GM12878 (cell line): Measurements from ENCODE around the gene BIN1. TPM values are rescaled to one million over a fixed set of nuclear protein-coding genes. Genes with fewer than 3 reads are reported as not detected.

Experiments used
- HCFC1 ChIP-seq: fragments of 150-350 bp; IDR thresholded peaks from 2 replicates; pipeline ENCODE4 v1.6.1; 2014; ENCODE audit warnings: low read length
- MTA3 ChIP-seq: IDR thresholded peaks from 2 replicates; pipeline ENCODE4 v1.6.1; 2012; ENCODE audit warnings: low read length, inconsistent platforms, borderline replicate concordance
- NR2C1 ChIP-seq: fragments of 450-650 bp; IDR thresholded peaks from 2 replicates; pipeline ENCODE4 v1.6.1; 2017; ENCODE audit warnings: antibody characterized with exemption, mild to moderate bottlenecking, moderate library complexity
- PKNOX1 ChIP-seq: fragments of 450-650 bp; IDR thresholded peaks from 2 replicates; pipeline ENCODE4 v1.6.1; 2016; ENCODE audit warnings: mild to moderate bottlenecking
- POLR2AphosphoS5 ChIP-seq: IDR thresholded peaks from 2 replicates; pipeline ENCODE4 v1.6.1; 2011; ENCODE audit warnings: mild to moderate bottlenecking, low read length, inconsistent platforms
- SMAD1 ChIP-seq: fragments of 450-650 bp; IDR thresholded peaks from 2 replicates; pipeline ENCODE4 v1.6.1; 2018; ENCODE audit warnings: mild to moderate bottlenecking, low read depth; ENCODE audit not compliant: partially characterized antibody
- TCF7 ChIP-seq: IDR thresholded peaks from 2 replicates; pipeline ENCODE4 v1.6.1; 2014; ENCODE audit warnings: antibody characterized with exemption, borderline replicate concordance
- ZNF24 ChIP-seq: fragments of 450-650 bp; IDR thresholded peaks from 2 replicates; pipeline ENCODE4 v1.6.1; 2017; ENCODE audit warnings: antibody characterized with exemption, mild to moderate bottlenecking
- polyA plus RNA-seq, 11 experiments: library from polyadenylated mRNA; depleted of rRNA in 4 of 11; unstranded in 6 of 11; stranded (reverse) in 5 of 11; fragments of >200 nt; fragmentation: Nextera tagmentation in 4 of 11; fragmentation: Illumina TruSeq in 1 of 11; extraction: Ambion mirVana in 4 of 11; extraction: Trizol in 1 of 11; gene quantifications; 1 replicate in 1 of 11; 2 replicates in 10 of 11; pipeline versions ENCODE4 v1.2.1 to v1.2.3, GENCODE V29; 2011 to 2016; ENCODE audit warnings: inconsistent platforms in 2 of 11, missing spikeins in 2 of 11, low read depth in 1 of 11
- total RNA-seq, 4 experiments: library from RNA; depleted of rRNA in 3 of 4; stranded (reverse); fragments of >200 nt in 3 of 4; fragmentation: Illumina TruSeq in 1 of 4; extraction: Trizol in 1 of 4; gene quantifications; 2 replicates each; pipeline versions ENCODE4 v1.2.1 to v1.2.3, GENCODE V29; 2013 to 2021
- TF ChIP-seq, protein P1 (sequence below): fragments of 450-650 bp; IDR thresholded peaks from 2 replicates; pipeline ENCODE4 v1.6.1; 2017; ENCODE audit warnings: mild to moderate bottlenecking, moderate library complexity

BIN1 gene
- total and polyA plus RNA-seq, 10 of the 15 experiments (the other 5 are each of a cell fraction or from before 2014, with no cell fraction given) = 0.32 to 21.3 (median 11.2) TPM

DNA sequence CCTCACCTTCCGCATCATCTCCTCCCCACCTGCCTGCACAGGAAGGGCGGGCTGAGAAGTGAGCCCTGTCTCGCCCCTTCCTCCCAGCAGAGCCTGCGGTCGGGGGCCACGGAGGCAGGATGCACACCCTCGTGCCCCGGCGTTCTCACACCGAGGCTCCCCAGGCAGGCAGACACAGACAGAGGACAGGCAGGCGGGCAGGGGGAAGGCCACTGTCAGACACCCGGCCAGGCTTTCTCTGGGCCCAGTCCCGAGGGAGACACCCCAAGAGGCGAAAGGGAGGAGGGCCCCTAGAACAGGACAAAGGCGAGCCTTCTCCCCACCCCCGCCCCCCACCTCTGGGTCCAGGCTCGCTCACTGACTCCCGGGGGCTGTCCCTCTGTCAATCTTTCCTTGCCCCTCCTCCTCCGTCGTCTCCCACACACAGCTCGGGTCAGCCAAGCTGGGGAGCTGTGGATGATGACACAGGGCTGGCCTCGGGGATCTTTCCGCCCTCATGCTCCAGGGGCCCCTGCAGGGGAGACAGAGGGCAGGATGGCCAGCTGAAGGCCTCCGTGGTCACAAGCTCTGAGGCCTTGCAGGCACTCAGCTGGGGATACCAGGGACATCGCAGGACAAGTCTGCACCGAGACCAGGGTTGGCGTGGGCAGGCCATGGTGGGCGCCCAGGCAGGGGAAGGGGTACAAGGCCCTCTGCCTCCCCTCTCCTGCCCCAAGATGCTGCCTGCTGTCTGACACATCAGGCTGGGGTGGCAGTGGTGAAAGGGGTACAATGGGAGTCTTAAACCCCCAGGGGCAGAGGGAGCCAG, 24.9 kb downstream of the BIN1 start (continued):
- TF ChIP-seq, protein P1, sequence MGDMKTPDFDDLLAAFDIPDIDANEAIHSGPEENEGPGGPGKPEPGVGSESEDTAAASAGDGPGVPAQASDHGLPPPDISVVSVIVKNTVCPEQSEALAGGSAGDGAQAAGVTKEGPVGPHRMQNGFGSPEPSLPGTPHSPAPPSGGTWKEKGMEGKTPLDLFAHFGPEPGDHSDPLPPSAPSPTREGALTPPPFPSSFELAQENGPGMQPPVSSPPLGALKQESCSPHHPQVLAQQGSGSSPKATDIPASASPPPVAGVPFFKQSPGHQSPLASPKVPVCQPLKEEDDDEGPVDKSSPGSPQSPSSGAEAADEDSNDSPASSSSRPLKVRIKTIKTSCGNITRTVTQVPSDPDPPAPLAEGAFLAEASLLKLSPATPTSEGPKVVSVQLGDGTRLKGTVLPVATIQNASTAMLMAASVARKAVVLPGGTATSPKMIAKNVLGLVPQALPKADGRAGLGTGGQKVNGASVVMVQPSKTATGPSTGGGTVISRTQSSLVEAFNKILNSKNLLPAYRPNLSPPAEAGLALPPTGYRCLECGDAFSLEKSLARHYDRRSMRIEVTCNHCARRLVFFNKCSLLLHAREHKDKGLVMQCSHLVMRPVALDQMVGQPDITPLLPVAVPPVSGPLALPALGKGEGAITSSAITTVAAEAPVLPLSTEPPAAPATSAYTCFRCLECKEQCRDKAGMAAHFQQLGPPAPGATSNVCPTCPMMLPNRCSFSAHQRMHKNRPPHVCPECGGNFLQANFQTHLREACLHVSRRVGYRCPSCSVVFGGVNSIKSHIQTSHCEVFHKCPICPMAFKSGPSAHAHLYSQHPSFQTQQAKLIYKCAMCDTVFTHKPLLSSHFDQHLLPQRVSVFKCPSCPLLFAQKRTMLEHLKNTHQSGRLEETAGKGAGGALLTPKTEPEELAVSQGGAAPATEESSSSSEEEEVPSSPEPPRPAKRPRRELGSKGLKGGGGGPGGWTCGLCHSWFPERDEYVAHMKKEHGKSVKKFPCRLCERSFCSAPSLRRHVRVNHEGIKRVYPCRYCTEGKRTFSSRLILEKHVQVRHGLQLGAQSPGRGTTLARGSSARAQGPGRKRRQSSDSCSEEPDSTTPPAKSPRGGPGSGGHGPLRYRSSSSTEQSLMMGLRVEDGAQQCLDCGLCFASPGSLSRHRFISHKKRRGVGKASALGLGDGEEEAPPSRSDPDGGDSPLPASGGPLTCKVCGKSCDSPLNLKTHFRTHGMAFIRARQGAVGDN = peak; percentile 95
- TF ChIP-seq HCFC1 = no peak
- TF ChIP-seq POLR2AphosphoS5 = no peak
- no peak for TF ChIP-seq ZNF24
- TF ChIP-seq TCF7 = no peak
- no peak for TF ChIP-seq MTA3
- TF ChIP-seq SMAD1 = no peak
- no peak for TF ChIP-seq NR2C1
- peak; percentile 87 for TF ChIP-seq PKNOX1
